ENCODE measurements around the gene IGFBP1.

DNA sequence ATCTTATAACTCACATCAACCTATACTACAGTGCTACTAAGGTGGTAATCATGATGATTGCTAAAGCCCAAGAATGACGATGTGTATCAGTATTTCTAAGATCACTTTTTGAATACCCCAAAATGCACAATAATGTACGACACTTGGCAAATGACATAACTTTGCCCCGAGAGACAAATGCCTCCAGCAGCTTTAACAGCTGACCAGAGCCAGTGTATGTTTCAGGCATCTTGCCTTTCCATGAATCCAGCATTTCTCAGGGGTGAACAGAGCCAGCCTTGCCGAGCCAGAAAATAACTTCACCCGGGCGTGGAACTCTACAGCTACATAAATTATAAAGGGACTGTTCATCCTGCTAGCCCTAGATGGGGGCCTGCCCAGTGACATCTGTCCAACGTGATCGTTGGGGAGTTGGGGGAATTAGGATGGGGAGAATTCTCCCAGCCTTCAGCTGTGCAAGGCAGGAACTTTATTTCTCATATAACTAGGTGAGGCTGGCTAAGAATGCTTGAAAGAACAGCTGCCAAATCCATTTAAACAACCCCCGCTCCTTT, 31.0 kb downstream of the IGFBP1 start:
- TF ChIP-seq CTCF (IDR thresholded peaks at IDR 0.05) (no peak), EZH2 (IDR thresholded peaks at IDR 0.05; ENCODE audit: borderline replicate concordance, insufficient read depth, low read depth, low read length, poor library complexity, severe bottlenecking) (no peak)

Data from B cell (primary cell).